ENCODE data around the gene GEMIN2.
"Not testable (repeated sequence)": the region's sequence is repeated elsewhere in the genome, so short reads cannot be mapped to it uniquely, and the experiment has no call there.

GEMIN2 gene

DNA sequence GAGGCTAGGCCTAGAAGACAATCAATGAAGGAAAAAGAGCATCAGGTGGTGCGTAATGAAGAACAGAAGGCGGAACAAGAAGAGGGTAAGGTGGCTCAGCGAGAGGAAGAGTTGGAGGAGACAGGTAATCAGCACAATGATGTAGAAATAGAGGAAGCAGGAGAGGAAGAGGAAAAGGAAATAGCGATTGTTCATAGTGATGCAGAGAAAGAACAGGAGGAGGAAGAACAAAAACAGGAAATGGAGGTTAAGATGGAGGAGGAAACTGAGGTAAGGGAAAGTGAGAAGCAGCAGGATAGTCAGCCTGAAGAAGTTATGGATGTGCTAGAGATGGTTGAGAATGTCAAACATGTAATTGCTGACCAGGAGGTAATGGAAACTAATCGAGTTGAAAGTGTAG is 66.4 kb downstream of the GEMIN2 start:
- in situ Hi-C loops (cut with MboI; ENCODE audit: low pct_unique_long_range_greater_than_20kb, low sequenced_read_pairs, unreplicated experiment): no loop called here
- DNase-seq (ENCODE audit: low spot score): no peak
- TF ChIP-seq CTCF (IDR thresholded peaks at IDR 0.05; ENCODE audit: extremely low read depth, insufficient read depth, missing control alignments): no peak

- in situ Hi-C loops (cut with MboI; ENCODE audit: low pct_unique_long_range_greater_than_20kb, low sequenced_read_pairs, unreplicated experiment): no loop called here
- no peak for DNase-seq (ENCODE audit: low spot score)
- TF ChIP-seq CTCF (IDR thresholded peaks at IDR 0.05; ENCODE audit: extremely low read depth, insufficient read depth, missing control alignments): no peak
Measured at GRCh38 chr14:39181026-39181692, 67.0 kb downstream of the GEMIN2 start.

- TF ChIP-seq CTCF (IDR thresholded peaks at IDR 0.05; ENCODE audit: extremely low read depth, insufficient read depth, missing control alignments): no peak
- no peak for DNase-seq (ENCODE audit: low spot score)
- in situ Hi-C loops (cut with MboI; ENCODE audit: low pct_unique_long_range_greater_than_20kb, low sequenced_read_pairs, unreplicated experiment): no loop called here
Measured at GRCh38 chr14:39181693-39182047, 67.5 kb downstream of the GEMIN2 start.

GRCh38 chr14:39182770-39183684 is 68.9 kb downstream of the GEMIN2 start:
- no peak for TF ChIP-seq CTCF (IDR thresholded peaks at IDR 0.05; ENCODE audit: extremely low read depth, insufficient read depth, missing control alignments)
- DNase-seq (ENCODE audit: low spot score): no peak
- in situ Hi-C loops (cut with MboI; ENCODE audit: low pct_unique_long_range_greater_than_20kb, low sequenced_read_pairs, unreplicated experiment): no loop called here

DNA sequence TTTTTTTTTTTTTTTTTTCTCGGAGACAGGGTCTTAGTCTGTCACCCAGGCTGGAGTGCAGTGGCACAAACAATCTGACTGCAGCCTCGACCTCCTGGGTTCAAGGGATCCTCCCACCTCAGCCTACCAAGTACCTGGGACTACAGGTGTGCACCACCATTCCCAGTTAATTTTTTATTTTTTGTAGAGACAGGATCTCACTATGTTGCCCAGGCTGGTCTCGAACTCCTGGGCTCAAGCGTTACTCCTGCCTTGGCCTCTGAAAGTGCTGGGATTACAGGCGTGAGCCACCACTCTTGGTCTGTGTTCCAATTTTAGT is 69.5 kb downstream of the GEMIN2 start:
- DNase-seq (ENCODE audit: low spot score); in situ Hi-C loops (cut with MboI; ENCODE audit: low pct_unique_long_range_greater_than_20kb, low sequenced_read_pairs, unreplicated experiment): not testable (repeated sequence)

DNA sequence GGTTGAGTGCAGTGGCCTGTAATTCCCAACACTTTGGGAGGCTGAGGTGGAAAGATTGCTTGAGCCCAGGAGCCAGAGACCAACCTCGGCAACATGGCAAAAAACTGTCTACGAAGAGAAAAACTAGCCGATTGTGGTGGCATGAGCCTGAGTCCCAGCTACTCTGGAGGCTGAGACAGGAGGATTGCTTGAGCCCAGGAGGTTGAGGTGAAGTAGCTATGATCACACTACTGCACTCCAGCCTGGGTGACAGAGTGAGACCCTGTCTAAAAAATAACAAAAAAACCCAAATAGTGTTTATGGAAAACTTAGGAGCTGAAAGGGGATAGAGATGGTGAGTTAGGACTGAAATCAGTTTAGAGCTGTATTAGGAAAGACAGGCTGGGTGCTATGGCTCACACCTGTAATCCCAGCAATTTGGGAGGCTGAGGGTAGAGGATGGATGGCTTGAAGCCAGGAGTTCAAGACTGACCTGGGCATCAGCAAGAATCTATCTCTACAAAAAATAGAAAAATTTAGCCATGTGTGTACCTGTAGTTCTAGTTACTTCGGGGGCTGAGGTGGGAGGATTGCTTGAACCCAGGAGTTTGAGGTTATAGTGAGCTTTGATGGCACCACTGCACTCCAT is 70.6 kb downstream of the GEMIN2 start:
- TF ChIP-seq CTCF (IDR thresholded peaks at IDR 0.05; ENCODE audit: extremely low read depth, insufficient read depth, missing control alignments): no peak
- no peak for DNase-seq (ENCODE audit: low spot score)
- in situ Hi-C loops (cut with MboI; ENCODE audit: low pct_unique_long_range_greater_than_20kb, low sequenced_read_pairs, unreplicated experiment): no loop called here
